ENCODE data around the gene ANKS3.

- TF ChIP-seq POLR2A (IDR thresholded peaks at IDR 0.05) (no peak), CTCF (IDR thresholded peaks at IDR 0.05) (no peak)
Measured at GRCh38 chr16:4652561-4652960, 81.5 kb downstream of the ANKS3 start.
